ENCODE data around the gene RANBP6.

The RANBP6 gene

DNA sequence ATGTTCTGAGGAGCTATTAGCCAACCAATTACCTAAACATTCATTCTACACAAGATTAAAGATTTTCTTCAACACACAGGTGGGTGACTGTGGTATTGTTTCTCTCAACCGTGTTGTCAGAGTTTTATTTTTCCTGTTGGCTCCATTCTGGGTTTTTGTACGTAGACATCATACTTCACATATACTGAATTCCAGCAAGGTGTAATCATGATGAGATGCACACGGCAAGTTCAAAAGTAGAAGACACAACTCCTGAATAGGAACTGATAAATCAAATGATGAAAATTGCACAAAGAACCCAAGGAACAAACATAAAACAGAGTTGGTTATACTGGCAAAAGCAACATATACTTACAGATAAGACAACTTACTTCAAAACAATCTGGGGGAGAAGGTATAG lies 40.2 kb upstream of the RANBP6 start (continued):
- TF ChIP-seq, protein P1, sequence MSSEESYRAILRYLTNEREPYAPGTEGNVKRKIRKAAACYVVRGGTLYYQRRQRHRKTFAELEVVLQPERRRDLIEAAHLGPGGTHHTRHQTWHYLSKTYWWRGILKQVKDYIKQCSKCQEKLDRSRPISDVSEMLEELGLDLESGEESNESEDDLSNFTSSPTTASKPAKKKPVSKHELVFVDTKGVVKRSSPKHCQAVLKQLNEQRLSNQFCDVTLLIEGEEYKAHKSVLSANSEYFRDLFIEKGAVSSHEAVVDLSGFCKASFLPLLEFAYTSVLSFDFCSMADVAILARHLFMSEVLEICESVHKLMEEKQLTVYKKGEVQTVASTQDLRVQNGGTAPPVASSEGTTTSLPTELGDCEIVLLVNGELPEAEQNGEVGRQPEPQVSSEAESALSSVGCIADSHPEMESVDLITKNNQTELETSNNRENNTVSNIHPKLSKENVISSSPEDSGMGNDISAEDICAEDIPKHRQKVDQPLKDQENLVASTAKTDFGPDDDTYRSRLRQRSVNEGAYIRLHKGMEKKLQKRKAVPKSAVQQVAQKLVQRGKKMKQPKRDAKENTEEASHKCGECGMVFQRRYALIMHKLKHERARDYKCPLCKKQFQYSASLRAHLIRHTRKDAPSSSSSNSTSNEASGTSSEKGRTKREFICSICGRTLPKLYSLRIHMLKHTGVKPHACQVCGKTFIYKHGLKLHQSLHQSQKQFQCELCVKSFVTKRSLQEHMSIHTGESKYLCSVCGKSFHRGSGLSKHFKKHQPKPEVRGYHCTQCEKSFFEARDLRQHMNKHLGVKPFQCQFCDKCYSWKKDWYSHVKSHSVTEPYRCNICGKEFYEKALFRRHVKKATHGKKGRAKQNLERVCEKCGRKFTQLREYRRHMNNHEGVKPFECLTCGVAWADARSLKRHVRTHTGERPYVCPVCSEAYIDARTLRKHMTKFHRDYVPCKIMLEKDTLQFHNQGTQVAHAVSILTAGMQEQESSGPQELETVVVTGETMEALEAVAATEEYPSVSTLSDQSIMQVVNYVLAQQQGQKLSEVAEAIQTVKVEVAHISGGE (tag by site-specific recombination; conservative IDR thresholded peaks at IDR 0.05; ENCODE audit: low read depth), result no peak
- TF ChIP-seq, protein P2, sequence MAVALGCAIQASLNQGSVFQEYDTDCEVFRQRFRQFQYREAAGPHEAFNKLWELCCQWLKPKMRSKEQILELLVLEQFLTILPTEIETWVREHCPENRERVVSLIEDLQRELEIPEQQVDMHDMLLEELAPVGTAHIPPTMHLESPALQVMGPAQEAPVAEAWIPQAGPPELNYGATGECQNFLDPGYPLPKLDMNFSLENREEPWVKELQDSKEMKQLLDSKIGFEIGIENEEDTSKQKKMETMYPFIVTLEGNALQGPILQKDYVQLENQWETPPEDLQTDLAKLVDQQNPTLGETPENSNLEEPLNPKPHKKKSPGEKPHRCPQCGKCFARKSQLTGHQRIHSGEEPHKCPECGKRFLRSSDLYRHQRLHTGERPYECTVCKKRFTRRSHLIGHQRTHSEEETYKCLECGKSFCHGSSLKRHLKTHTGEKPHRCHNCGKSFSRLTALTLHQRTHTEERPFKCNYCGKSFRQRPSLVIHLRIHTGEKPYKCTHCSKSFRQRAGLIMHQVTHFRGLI (tag by site-specific recombination; IDR thresholded peaks at IDR 0.05), result no peak
- no peak for TF ChIP-seq ZNF239 (tag by site-specific recombination; IDR thresholded peaks at IDR 0.05)
- TF ChIP-seq ZNF169 (tag by site-specific recombination; IDR thresholded peaks at IDR 0.05), result no peak
- no peak for TF ChIP-seq ZNF670 (tag by site-specific recombination; IDR thresholded peaks at IDR 0.05; ENCODE audit: low read depth)

DNA sequence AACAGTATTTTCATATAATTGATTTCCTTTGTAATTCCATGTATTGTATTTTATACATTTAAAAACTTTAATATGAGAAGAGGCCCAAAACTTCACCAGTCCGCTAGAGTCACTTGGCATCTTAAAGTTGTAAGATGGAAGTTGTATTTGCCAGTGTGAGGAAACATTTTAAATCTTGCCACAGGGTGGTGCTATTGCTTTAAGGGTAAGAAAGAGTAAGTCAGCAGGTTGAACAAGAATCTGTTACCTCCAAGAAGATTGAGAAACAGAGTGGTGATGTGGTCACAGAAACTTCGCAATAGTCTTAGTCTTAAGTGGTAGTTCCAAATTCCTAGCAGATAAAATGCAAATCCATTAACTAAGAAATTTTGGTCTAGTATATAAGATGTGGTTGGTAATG lies 39.8 kb upstream of the RANBP6 start:
- Histone ChIP-seq H3K4me1 (ENCODE audit: control insufficient read depth, insufficient read depth, low read length) (no peaks in the 10 kb centered on the region), H3K9me3 (ENCODE audit: control insufficient read depth, insufficient read depth, low read depth, low read length) (no peaks in the 10 kb centered on the region), H3K36me3 (ENCODE audit: control insufficient read depth in 2 of 2, insufficient read depth in 1 of 2, low read length in 2 of 2) (no peaks in the 10 kb centered on the region), H3K27ac (ENCODE audit: extremely low read depth, low read depth, low read length) (no peak overlapping the region), H3K4me3 (ENCODE audit: low read depth, low read length) (no peak overlapping the region)
- TF ChIP-seq ZBTB7A (tag by site-specific recombination; IDR thresholded peaks at IDR 0.05; ENCODE audit: low read depth) (no peak), ZNF660 (tag by site-specific recombination; IDR thresholded peaks at IDR 0.05) (0 out of 2 replicates have a peak, but pooled peaks have one; percentile 17), ZNF654 (tag by site-specific recombination; IDR thresholded peaks at IDR 0.05; ENCODE audit: low read depth) (peak; percentile 82)
- TF ChIP-seq, protein P3, sequence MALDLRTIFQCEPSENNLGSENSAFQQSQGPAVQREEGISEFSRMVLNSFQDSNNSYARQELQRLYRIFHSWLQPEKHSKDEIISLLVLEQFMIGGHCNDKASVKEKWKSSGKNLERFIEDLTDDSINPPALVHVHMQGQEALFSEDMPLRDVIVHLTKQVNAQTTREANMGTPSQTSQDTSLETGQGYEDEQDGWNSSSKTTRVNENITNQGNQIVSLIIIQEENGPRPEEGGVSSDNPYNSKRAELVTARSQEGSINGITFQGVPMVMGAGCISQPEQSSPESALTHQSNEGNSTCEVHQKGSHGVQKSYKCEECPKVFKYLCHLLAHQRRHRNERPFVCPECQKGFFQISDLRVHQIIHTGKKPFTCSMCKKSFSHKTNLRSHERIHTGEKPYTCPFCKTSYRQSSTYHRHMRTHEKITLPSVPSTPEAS (tag by site-specific recombination; IDR thresholded peaks at IDR 0.05), result no peak
- CTCF ChIA-PET, result interaction anchor here (0.5 to 2.7 kb wide), 10 partner anchors 9 to 255 kb away, joined by 3 to 67 read pairs (median 4); no protein-coding TSS in a partner anchor
- POLR2A ChIA-PET, result no interaction called here

DNA sequence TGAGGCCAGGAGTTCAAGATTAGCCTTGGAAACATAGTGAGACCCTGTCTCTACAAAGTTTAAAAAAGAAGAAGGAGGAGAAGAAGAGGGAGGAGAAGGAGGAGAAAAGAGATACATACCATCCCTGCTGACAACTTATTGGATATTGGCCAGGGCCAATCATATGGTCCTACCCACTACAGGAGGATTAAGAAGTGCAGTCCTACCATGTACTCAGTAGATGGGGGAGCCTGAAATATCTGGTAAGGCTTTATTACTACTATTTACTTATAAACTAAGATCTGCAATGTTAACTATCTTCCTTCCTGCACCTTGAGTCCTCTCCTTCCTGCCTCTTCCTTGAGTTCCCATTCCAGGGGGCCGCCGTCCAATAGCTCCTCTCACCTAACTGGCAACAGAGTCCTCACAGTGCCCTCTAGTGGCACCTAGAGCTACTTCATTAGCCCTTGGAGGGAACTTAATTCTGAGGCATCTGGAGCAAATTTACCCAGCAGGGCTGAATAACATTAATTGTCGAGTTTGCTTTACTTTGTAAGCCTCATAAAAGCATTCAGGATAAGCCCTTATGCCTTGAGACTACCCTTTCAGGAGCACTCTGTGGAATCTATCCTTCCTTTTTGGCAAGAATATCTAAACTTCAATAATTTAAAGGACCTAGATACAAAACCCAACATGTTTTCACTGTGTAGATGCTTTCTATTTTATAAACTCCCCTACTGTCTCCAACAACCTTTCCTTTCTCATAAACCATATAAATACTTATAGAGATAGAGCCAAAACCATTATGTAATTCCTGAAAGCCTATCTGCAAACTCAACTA lies 39.1 kb upstream of the RANBP6 start:
- H3K4me1 ChIP-seq (ENCODE audit: control insufficient read depth, insufficient read depth, low read length), result no peaks in the 10 kb centered on the region
- H3K27ac ChIP-seq (ENCODE audit: extremely low read depth, low read depth, low read length), result no peak overlapping the region
- POLR2A ChIA-PET, result interaction anchor here (1.0 to 1.1 kb wide), 3 partner anchors 47 to 252 kb away, joined by 3 to 9 read pairs (median 3); a partner anchor contains a TSS
- TF ChIP-seq IKZF3 (tag by site-specific recombination; IDR thresholded peaks at IDR 0.05) (peak; percentile 54; the same call in 1 of the 2 replicates), ZNF10 (tag by site-specific recombination; IDR thresholded peaks at IDR 0.05) (no peak), SP7 (tag by site-specific recombination; IDR thresholded peaks at IDR 0.05) (no peak), ZSCAN30 (tag by site-specific recombination; IDR thresholded peaks at IDR 0.05) (0 out of 2 replicates have a peak, but pooled peaks have one; percentile 31), ZNF157 (tag by site-specific recombination; IDR thresholded peaks at IDR 0.05) (no peak), ZNF654 (tag by site-specific recombination; IDR thresholded peaks at IDR 0.05; ENCODE audit: low read depth) (peak; percentile 76)
- TF ChIP-seq, protein P4, sequence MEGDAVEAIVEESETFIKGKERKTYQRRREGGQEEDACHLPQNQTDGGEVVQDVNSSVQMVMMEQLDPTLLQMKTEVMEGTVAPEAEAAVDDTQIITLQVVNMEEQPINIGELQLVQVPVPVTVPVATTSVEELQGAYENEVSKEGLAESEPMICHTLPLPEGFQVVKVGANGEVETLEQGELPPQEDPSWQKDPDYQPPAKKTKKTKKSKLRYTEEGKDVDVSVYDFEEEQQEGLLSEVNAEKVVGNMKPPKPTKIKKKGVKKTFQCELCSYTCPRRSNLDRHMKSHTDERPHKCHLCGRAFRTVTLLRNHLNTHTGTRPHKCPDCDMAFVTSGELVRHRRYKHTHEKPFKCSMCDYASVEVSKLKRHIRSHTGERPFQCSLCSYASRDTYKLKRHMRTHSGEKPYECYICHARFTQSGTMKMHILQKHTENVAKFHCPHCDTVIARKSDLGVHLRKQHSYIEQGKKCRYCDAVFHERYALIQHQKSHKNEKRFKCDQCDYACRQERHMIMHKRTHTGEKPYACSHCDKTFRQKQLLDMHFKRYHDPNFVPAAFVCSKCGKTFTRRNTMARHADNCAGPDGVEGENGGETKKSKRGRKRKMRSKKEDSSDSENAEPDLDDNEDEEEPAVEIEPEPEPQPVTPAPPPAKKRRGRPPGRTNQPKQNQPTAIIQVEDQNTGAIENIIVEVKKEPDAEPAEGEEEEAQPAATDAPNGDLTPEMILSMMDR (tag by site-specific recombination; IDR thresholded peaks at IDR 0.05), result peak; percentile 33; the same call in 1 of the 2 replicates
- H3K36me3 ChIP-seq (ENCODE audit: control insufficient read depth in 2 of 2, insufficient read depth in 1 of 2, low read length in 2 of 2), result no peaks in the 10 kb centered on the region
- CTCF ChIA-PET, result interaction anchor here (0.5 to 4.8 kb wide), 70 partner anchors 9 to 992 kb away, joined by 3 to 77 read pairs (median 4); partner anchors contain the start of gene ERMP1
- no peak overlapping the region for H3K4me3 ChIP-seq (ENCODE audit: low read depth, low read length)
- no peaks in the 10 kb centered on the region for H3K9me3 ChIP-seq (ENCODE audit: control insufficient read depth, insufficient read depth, low read depth, low read length)
